HG03064 (cell line): ENCODE data around the gene ST3GAL3.
"Not testable (repeated sequence)": the region's sequence is repeated elsewhere in the genome, so short reads cannot be mapped to it uniquely, and the experiment has no call there.

ENCODE experiments used
- ATAC-seq: cut with Tn5 transposase; IDR thresholded peaks from one replicate; pipeline ENCODE4 v1.9.1; 2021; ENCODE audit warnings: low read depth; ENCODE audit not compliant: unreplicated experiment

ST3GAL3 gene

GRCh38 chr1:43750083-43750482 is 42.7 kb downstream of the ST3GAL3 start:
- ATAC-seq: no peak

GRCh38 chr1:43753422-43753821 is 46.1 kb downstream of the ST3GAL3 start:
- ATAC-seq: no peak

GRCh38 chr1:43754892-43755291 is 47.6 kb downstream of the ST3GAL3 start:
- no peak for ATAC-seq

GRCh38 chr1:43757343-43758053 is 50.2 kb downstream of the ST3GAL3 start:
- no peak for ATAC-seq

GRCh38 chr1:43760745-43761317 is 53.5 kb downstream of the ST3GAL3 start:
- ATAC-seq: no peak

- ATAC-seq: no peak
Measured at GRCh38 chr1:43763497-43763973, 56.2 kb downstream of the ST3GAL3 start.

GRCh38 chr1:43764581-43764980 is 57.2 kb downstream of the ST3GAL3 start:
- ATAC-seq: no peak

- ATAC-seq: no peak
Measured at GRCh38 chr1:43766086-43766784, 58.9 kb downstream of the ST3GAL3 start.

GRCh38 chr1:43766818-43767525 is 59.6 kb downstream of the ST3GAL3 start:
- no peak for ATAC-seq

- no peak for ATAC-seq
Measured at GRCh38 chr1:43768168-43768567, 60.8 kb downstream of the ST3GAL3 start.

- no peak for ATAC-seq
Measured at GRCh38 chr1:43769350-43769908, 62.1 kb downstream of the ST3GAL3 start.

- ATAC-seq: no peak
Measured at GRCh38 chr1:43770111-43770510, 62.8 kb downstream of the ST3GAL3 start.

- ATAC-seq: no peak
Measured at GRCh38 chr1:43772978-43773377, 65.6 kb downstream of the ST3GAL3 start.

- ATAC-seq: no peak
Measured at GRCh38 chr1:43773821-43774220, 66.5 kb downstream of the ST3GAL3 start.

GRCh38 chr1:43774359-43774758 is 67.0 kb downstream of the ST3GAL3 start:
- ATAC-seq: no peak

- ATAC-seq: no peak
Measured at GRCh38 chr1:43776043-43776761, 68.9 kb downstream of the ST3GAL3 start.

- not testable (repeated sequence) for ATAC-seq
Measured at GRCh38 chr1:43777916-43778315, 70.6 kb downstream of the ST3GAL3 start.

- no peak for ATAC-seq
Measured at GRCh38 chr1:43779266-43779665, 71.9 kb downstream of the ST3GAL3 start.

- no peak for ATAC-seq
Measured at GRCh38 chr1:43779805-43780403, 72.6 kb downstream of the ST3GAL3 start.

GRCh38 chr1:43781574-43781973 is 74.2 kb downstream of the ST3GAL3 start:
- ATAC-seq: no peak
